ENCODE measurements around the gene NOTCH3. TPM values are rescaled to one million over a fixed set of nuclear protein-coding genes. Genes with fewer than 3 reads are reported as not detected.

NOTCH3 gene
- total and polyA plus RNA-seq, 2 donors: 11.3 to 14.8 TPM

DNA sequence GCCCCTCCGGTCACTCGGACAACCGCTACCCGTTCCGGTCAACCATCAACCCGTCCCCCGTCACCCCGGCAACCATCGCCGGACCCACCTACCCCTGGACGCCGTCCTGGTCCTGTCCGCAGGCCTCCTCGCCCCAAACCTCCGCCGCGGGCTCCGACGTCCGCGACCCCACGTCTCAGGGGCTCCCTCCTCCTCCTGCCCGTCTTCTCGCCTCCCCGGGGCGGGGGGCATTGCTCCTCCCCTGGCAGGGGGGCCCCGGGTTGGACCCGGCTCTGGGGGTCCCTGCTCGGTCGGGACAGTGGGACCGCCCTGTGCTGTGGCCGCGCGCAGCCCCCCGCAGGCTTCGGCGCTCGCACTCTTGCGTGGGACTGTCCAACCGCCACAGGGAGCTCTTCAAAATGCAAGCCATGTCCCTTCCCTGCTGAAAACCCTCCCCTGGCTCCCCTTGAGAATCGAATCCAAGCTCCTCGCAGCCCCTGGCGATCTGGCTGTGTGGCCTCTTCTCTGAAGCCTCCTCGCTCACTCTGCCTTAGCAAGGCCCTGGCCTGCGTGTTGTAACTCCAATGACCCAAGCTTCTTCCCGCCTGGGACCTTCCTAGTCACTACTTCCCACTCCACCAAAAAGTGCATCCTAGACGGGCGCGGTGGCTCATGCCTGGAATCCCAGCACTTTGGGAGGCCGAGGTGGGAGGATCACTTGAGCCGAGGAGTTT, 23.0 kb upstream of the NOTCH3 start:
- H3K27me3 ChIP-seq (ENCODE audit: control insufficient read depth in 2 of 2, insufficient read depth in 1 of 2, low read length in 1 of 2): peaks cover 0 to 8% of the 10 kb centered on the region in 2 donors
- WGBS: 16% methylated on average over 51 of the region's 51 CpGs
- no peak for DNase-seq (ENCODE audit: low read depth in 6 of 9, low spot score in 9 of 9)
- no peaks in the 10 kb centered on the region for H3K9me3 ChIP-seq (ENCODE audit: control insufficient read depth in 2 of 2, insufficient read depth in 1 of 2, low read length in 1 of 2)
- no peaks in the 10 kb centered on the region for H3K36me3 ChIP-seq (ENCODE audit: control insufficient read depth in 2 of 2, insufficient read depth in 2 of 2, low read length in 1 of 2)
- H3K4me1 ChIP-seq (ENCODE audit: control insufficient read depth in 2 of 2, insufficient read depth in 2 of 2, low read length in 2 of 2): peaks cover 13 to 17% of the 10 kb centered on the region in 2 donors
- no peak overlapping the region for H3K27ac ChIP-seq (ENCODE audit: low read depth in 1 of 2, low read length in 1 of 2)
- peak overlapping the region; percentile 59 to 60 for H3K4me3 ChIP-seq (ENCODE audit: low read length in 2 of 2)

DNA sequence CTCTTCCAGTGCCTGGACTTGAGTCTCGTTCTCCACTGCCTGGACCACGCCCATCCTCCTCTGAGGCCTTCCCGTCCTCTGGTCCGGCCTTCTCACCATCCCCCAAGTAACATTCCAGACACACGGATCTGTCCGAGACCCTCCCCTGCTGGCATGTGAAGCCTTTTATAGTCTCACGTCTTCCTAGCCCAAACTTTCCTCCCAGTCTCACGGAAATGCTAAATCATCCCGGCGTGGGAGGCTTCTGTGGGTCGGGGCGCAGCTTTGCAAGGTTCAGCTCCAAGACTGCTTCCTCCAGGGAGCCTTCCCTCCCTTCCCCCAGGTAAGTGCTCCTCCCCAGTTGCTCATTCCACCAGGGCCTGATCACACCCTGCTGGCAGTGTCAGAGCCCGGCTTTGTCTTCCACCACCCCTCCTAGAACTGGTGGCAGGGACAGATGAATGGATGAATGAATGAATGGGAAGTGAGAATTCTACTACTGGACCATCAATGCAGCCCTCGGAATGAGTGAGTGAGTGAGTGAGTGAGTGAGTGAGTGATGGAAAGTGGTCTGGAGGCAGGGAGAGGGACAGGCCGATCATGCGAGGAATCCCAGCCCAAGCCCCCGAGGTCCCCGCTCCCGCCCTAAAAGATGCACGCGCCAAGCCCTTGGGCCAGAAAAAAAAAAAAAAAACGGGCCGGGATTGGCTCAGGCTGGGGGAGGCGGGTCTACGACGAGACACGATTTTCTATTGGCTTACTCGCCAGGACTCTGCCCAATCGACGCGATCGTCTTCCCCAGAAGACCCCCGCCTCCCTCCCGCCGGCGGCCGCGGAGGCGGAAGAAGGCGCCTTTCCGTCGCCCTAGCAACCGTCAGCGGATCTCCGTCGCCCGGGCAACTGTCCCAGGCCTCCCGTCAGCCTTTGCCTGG, 22.2 kb upstream of the NOTCH3 start:
- no peaks in the 10 kb centered on the region for H3K9me3 ChIP-seq (ENCODE audit: control insufficient read depth in 2 of 2, insufficient read depth in 1 of 2, low read length in 1 of 2)
- peaks cover 13 to 17% of the 10 kb centered on the region in 2 donors for H3K4me1 ChIP-seq (ENCODE audit: control insufficient read depth in 2 of 2, insufficient read depth in 2 of 2, low read length in 2 of 2)
- no peak overlapping the region for H3K27ac ChIP-seq (ENCODE audit: low read depth in 1 of 2, low read length in 1 of 2)
- H3K27me3 ChIP-seq (ENCODE audit: control insufficient read depth in 2 of 2, insufficient read depth in 1 of 2, low read length in 1 of 2): peaks cover 0 to 8% of the 10 kb centered on the region in 2 donors
- WGBS: 3% methylated on average over 48 of the region's 48 CpGs
- DNase-seq (ENCODE audit: low read depth in 6 of 9, low spot score in 9 of 9): peak; percentile 76 to 96 (median 86)
- H3K4me3 ChIP-seq (ENCODE audit: low read length in 2 of 2): peak overlapping the region; percentile 59 to 60
- H3K36me3 ChIP-seq (ENCODE audit: control insufficient read depth in 2 of 2, insufficient read depth in 2 of 2, low read length in 1 of 2): no peaks in the 10 kb centered on the region

DNA sequence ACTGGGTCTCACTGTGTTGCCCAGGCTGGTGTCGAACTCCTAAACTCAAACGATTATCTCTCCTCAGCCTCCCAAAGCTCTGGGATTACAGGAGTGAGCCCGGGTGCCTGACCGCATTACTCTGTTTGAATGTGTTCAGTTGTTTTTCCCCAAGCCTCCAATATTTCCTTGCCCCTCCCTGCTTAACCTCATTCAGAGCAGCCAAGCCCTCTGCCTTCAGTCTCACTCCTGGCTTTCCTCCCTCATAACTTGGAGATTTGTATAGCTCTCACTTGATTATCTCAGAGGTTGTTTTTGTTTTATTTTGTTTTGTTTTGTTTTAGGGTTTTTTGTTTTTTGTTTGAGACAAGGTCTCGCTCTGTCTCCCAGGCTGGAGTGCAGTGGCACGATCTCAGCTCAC, 20.0 kb upstream of the NOTCH3 start:
- H3K4me3 ChIP-seq (ENCODE audit: low read length in 2 of 2): no peak overlapping the region
- peaks cover 0 to 8% of the 10 kb centered on the region in 2 donors for H3K27me3 ChIP-seq (ENCODE audit: control insufficient read depth in 2 of 2, insufficient read depth in 1 of 2, low read length in 1 of 2)
- no peaks in the 10 kb centered on the region for H3K9me3 ChIP-seq (ENCODE audit: control insufficient read depth in 2 of 2, insufficient read depth in 1 of 2, low read length in 1 of 2)
- 95% methylated on average over 6 of the region's 6 CpGs for WGBS
- no peaks in the 10 kb centered on the region for H3K36me3 ChIP-seq (ENCODE audit: control insufficient read depth in 2 of 2, insufficient read depth in 2 of 2, low read length in 1 of 2)
- H3K4me1 ChIP-seq (ENCODE audit: control insufficient read depth in 2 of 2, insufficient read depth in 2 of 2, low read length in 2 of 2): peaks cover 13 to 17% of the 10 kb centered on the region in 2 donors
- H3K27ac ChIP-seq (ENCODE audit: low read depth in 1 of 2, low read length in 1 of 2): no peak overlapping the region
- DNase-seq (ENCODE audit: low read depth in 6 of 9, low spot score in 9 of 9): no peak

DNA sequence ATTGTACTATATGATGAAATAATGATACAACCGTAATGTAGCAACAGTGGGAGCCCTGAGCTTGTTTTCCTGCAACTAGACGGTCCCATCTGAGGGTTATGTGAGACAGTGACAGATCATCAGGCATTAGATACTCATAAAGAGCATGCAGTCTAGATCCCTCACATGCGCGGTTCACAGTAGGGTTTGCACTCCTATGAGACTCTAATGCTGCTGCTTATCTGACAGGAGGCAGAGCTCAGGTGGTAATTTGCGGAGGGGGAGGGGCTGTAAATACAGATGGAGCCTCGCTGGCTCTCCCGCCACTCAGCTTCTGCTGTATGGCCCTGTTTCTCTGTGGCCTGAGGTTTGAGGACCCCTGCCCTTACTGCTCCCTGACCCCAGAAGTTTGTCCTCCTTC, 17.7 kb upstream of the NOTCH3 start:
- WGBS: 93% methylated on average over 7 of the region's 7 CpGs

DNA sequence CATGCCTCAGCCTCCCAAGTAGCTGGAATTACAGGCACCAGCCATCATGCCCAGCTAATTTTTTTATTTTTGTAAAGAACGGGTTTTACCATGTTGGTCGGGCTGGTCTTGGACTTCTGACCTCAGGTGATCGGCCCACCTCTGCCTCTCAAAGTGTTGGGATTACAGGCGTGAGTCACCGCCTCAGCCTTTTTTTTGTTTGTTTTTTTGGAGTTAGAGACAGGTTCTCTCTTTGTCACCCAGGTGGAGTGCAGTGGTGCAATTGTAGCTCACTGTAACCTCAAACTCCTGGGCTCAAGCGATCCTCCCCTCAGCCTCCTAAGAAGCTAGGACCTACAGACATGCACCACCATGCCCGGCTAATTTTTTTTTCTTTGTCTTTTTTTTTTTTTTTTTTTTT, 15.6 kb upstream of the NOTCH3 start:
- Histone ChIP-seq H3K27me3 (ENCODE audit: control insufficient read depth in 2 of 2, insufficient read depth in 1 of 2, low read length in 1 of 2) (no peaks in the 10 kb centered on the region), H3K9me3 (ENCODE audit: control insufficient read depth in 2 of 2, insufficient read depth in 1 of 2, low read length in 1 of 2) (no peaks in the 10 kb centered on the region), H3K27ac (ENCODE audit: low read depth in 1 of 2, low read length in 1 of 2) (no peak overlapping the region), H3K4me1 (ENCODE audit: control insufficient read depth in 2 of 2, insufficient read depth in 2 of 2, low read length in 2 of 2) (no peaks in the 10 kb centered on the region), H3K4me3 (ENCODE audit: low read length in 2 of 2) (no peak overlapping the region), H3K36me3 (ENCODE audit: control insufficient read depth in 2 of 2, insufficient read depth in 2 of 2, low read length in 1 of 2) (no peaks in the 10 kb centered on the region)
- DNase-seq (ENCODE audit: low read depth in 6 of 9, low spot score in 9 of 9): no peak
- WGBS: 95% methylated on average over 7 of the region's 7 CpGs

More for the DNA sequence above, 17.7 kb upstream of the NOTCH3 start:
- H3K27me3 ChIP-seq (ENCODE audit: control insufficient read depth in 2 of 2, insufficient read depth in 1 of 2, low read length in 1 of 2): peaks cover 0 to under 1% of the 10 kb centered on the region in 2 donors
- no peaks in the 10 kb centered on the region for H3K9me3 ChIP-seq (ENCODE audit: control insufficient read depth in 2 of 2, insufficient read depth in 1 of 2, low read length in 1 of 2)
- H3K27ac ChIP-seq (ENCODE audit: low read depth in 1 of 2, low read length in 1 of 2): no peak overlapping the region
- no peak for DNase-seq (ENCODE audit: low read depth in 6 of 9, low spot score in 9 of 9)
- H3K36me3 ChIP-seq (ENCODE audit: control insufficient read depth in 2 of 2, insufficient read depth in 2 of 2, low read length in 1 of 2): no peaks in the 10 kb centered on the region
- H3K4me1 ChIP-seq (ENCODE audit: control insufficient read depth in 2 of 2, insufficient read depth in 2 of 2, low read length in 2 of 2): peaks cover 7 to 10% of the 10 kb centered on the region in 2 donors
- no peak overlapping the region for H3K4me3 ChIP-seq (ENCODE audit: low read length in 2 of 2)

DNA sequence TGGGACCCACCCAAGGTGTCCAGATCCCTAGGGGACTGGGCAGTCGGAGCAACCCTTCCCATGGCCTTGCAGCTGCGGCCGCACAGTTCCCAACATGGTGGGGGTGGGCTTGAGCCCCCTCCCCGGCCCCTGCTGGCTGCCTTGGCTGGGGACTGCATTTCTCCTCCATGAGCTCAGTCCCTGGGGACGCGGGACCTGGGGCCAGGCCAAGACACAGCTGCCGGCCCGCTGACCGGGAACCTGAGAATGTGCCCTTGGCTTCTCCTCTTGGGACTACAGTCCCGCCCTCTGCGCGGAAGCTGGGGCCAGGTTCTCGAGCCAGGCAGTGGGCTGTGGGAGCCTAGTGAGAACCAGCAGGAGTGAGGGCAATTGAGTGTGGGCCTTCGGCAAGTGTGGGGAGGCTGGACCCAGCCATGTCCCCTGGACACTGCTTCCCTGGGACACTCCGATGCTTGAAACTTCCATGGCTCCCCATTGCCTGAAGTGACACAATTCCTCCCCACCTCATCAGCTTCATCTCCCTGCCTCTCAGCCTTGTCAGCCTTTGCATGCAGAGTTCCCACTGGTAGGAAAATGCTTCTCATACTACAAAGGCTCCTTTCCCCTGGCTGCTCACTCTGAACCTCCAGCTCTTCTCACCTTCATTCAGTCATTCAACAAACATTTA, 13.1 kb upstream of the NOTCH3 start:
- DNase-seq (ENCODE audit: low read depth in 6 of 9, low spot score in 9 of 9): no peak
- H3K36me3 ChIP-seq (ENCODE audit: control insufficient read depth in 2 of 2, insufficient read depth in 2 of 2, low read length in 1 of 2): no peaks in the 10 kb centered on the region
- no peaks in the 10 kb centered on the region for H3K9me3 ChIP-seq (ENCODE audit: control insufficient read depth in 2 of 2, insufficient read depth in 1 of 2, low read length in 1 of 2)
- H3K4me3 ChIP-seq (ENCODE audit: low read length in 2 of 2): no peak overlapping the region
- H3K27ac ChIP-seq (ENCODE audit: low read depth in 1 of 2, low read length in 1 of 2): no peak overlapping the region
- WGBS: 94% methylated on average over 15 of the region's 15 CpGs
- H3K4me1 ChIP-seq (ENCODE audit: control insufficient read depth in 2 of 2, insufficient read depth in 2 of 2, low read length in 2 of 2): peaks cover 0 to 9% of the 10 kb centered on the region in 2 donors
- no peaks in the 10 kb centered on the region for H3K27me3 ChIP-seq (ENCODE audit: control insufficient read depth in 2 of 2, insufficient read depth in 1 of 2, low read length in 1 of 2)

DNA sequence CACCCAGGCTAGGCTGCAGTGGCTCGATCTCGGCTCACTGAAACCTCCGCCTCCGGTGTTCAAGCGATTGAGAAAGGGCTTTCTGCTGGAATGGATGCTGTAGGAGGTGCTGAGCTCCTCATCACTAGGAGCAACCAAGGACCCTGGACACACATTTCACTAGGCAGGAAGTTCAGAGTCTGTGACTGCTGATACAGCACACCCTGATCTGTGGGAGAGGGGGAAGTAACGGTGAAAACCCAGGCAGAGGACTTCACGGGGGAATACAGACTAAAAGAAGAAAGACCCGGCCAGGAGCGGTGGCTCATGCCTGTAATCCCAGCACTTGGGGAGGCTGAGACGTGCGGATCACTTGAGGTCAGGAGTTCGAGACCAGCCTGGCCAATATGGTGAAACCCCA, 11.9 kb upstream of the NOTCH3 start:
- Histone ChIP-seq H3K4me1 (ENCODE audit: control insufficient read depth in 2 of 2, insufficient read depth in 2 of 2, low read length in 2 of 2) (peaks cover 0 to 9% of the 10 kb centered on the region in 2 donors), H3K4me3 (ENCODE audit: low read length in 2 of 2) (no peak overlapping the region), H3K27me3 (ENCODE audit: control insufficient read depth in 2 of 2, insufficient read depth in 1 of 2, low read length in 1 of 2) (no peaks in the 10 kb centered on the region), H3K27ac (ENCODE audit: low read depth in 1 of 2, low read length in 1 of 2) (no peak overlapping the region), H3K36me3 (ENCODE audit: control insufficient read depth in 2 of 2, insufficient read depth in 2 of 2, low read length in 1 of 2) (no peaks in the 10 kb centered on the region), H3K9me3 (ENCODE audit: control insufficient read depth in 2 of 2, insufficient read depth in 1 of 2, low read length in 1 of 2) (no peaks in the 10 kb centered on the region)
- no peak for DNase-seq (ENCODE audit: low read depth in 6 of 9, low spot score in 9 of 9)
- WGBS: 97% methylated on average over 12 of the region's 12 CpGs

DNA sequence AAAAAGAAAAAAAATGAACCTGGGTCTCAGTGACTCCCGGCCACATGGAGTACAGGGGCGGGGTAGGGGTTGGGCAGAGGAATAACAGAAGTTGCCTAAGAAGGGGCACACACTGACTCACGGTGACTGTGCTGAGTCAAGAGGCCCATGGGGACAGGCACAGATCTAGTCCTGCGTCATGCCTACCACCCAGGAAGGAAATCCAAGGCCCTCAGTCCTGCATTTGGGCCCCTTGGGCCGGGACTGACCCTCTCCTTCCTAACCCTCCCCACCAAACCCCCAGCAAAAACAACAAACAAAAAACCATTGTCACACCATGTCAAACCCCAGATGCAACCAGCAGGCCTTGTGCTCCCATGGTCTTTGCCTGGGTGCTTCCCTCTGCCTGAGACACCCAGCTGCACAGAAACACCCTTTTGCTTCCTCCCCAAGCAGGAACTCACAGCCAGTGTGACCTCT, 9.6 kb upstream of the NOTCH3 start:
- Histone ChIP-seq H3K4me3 (ENCODE audit: low read length in 2 of 2) (no peak overlapping the region), H3K36me3 (ENCODE audit: control insufficient read depth in 2 of 2, insufficient read depth in 2 of 2, low read length in 1 of 2) (no peaks in the 10 kb centered on the region), H3K27ac (ENCODE audit: low read depth in 1 of 2, low read length in 1 of 2) (no peak overlapping the region), H3K27me3 (ENCODE audit: control insufficient read depth in 2 of 2, insufficient read depth in 1 of 2, low read length in 1 of 2) (no peaks in the 10 kb centered on the region), H3K4me1 (ENCODE audit: control insufficient read depth in 2 of 2, insufficient read depth in 2 of 2, low read length in 2 of 2) (peaks cover 0 to 9% of the 10 kb centered on the region in 2 donors), H3K9me3 (ENCODE audit: control insufficient read depth in 2 of 2, insufficient read depth in 1 of 2, low read length in 1 of 2) (no peaks in the 10 kb centered on the region)
- DNase-seq (ENCODE audit: low read depth in 6 of 9, low spot score in 9 of 9): peak in 2 of 9 donors; percentile 14 to 43
- WGBS: 85% methylated on average over 5 of the region's 5 CpGs
